Mesenchymal stem cell (in vitro differentiated cells and primary cell): ENCODE results near the gene CCL20.

Source experiments
- DNase-seq: peaks from one replicate; pipeline ENCODE4 v3.0.0-alpha.2; 2013
- H2AFZ ChIP-seq: one replicate; pipeline ENCODE4 v1.6.1; 2013; ENCODE audit warnings: low read depth, mild to moderate bottlenecking, control low read depth, inconsistent platforms, low read length, moderate library complexity
- H2AK5ac ChIP-seq: 2 replicates; pipeline ENCODE4 v1.6.1; 2013; ENCODE audit warnings: low read length, moderate library complexity, mild to moderate bottlenecking, inconsistent platforms; ENCODE audit not compliant: severe bottlenecking
- H2BK120ac ChIP-seq: one replicate; pipeline ENCODE4 v1.6.1; 2013; ENCODE audit warnings: low read depth, mild to moderate bottlenecking, inconsistent platforms, low read length, moderate library complexity
- H2BK12ac ChIP-seq, 2 experiments: one replicate each; pipeline ENCODE4 v1.6.1; 2013; ENCODE audit warnings: inconsistent platforms in 2 of 2, low read length in 2 of 2, mild to moderate bottlenecking in 2 of 2, moderate library complexity in 2 of 2, control low read depth in 1 of 2
- H2BK15ac ChIP-seq: one replicate; pipeline ENCODE4 v1.6.1; 2013; ENCODE audit warnings: mild to moderate bottlenecking, low read depth, inconsistent platforms; ENCODE audit not compliant: poor library complexity, severe bottlenecking
- H2BK5ac ChIP-seq: 2 replicates; pipeline ENCODE4 v1.6.1; 2013; ENCODE audit warnings: low read depth, mild to moderate bottlenecking, low read length, control low read depth, inconsistent platforms; ENCODE audit not compliant: poor library complexity, severe bottlenecking
- H3K14ac ChIP-seq, 2 experiments: one replicate each; pipeline ENCODE4 v1.6.1; 2013; ENCODE audit warnings: inconsistent platforms in 2 of 2, low read length in 2 of 2, control low read depth in 1 of 2, mild to moderate bottlenecking in 1 of 2, moderate library complexity in 1 of 2
- H3K18ac ChIP-seq, 2 experiments: one replicate each; pipeline ENCODE4 v1.6.1; 2013; ENCODE audit warnings: inconsistent platforms in 2 of 2, low read length in 2 of 2, control low read depth in 1 of 2, low read depth in 1 of 2, mild to moderate bottlenecking in 1 of 2
- H3K23ac ChIP-seq, 2 experiments: one replicate each; pipeline ENCODE4 v1.6.1; 2013; ENCODE audit warnings: inconsistent platforms in 2 of 2, low read length in 2 of 2, mild to moderate bottlenecking in 2 of 2, moderate library complexity in 2 of 2, control low read depth in 1 of 2
- H3K27ac ChIP-seq: 2 replicates; pipeline ENCODE4 v1.5.1; 2013; ENCODE audit warnings: mild to moderate bottlenecking, moderate library complexity, low read length, control low read depth, inconsistent platforms; ENCODE audit not compliant: poor library complexity, severe bottlenecking
- H3K27me3 ChIP-seq, 2 experiments: 2 replicates each; pipeline versions ENCODE4 v1.6.1 to v1.7.0; 2013; ENCODE audit warnings: low read length in 2 of 2, mild to moderate bottlenecking in 2 of 2, moderate library complexity in 2 of 2, control low read depth in 1 of 2, inconsistent platforms in 1 of 2; ENCODE audit not compliant: control insufficient read depth in 1 of 2, insufficient read depth in 1 of 2
- H3K36me3 ChIP-seq, 2 experiments: 2 replicates each; pipeline versions ENCODE4 v1.6.1 to v1.7.0; 2013; ENCODE audit warnings: low read length in 2 of 2, control low read depth in 1 of 2, inconsistent platforms in 1 of 2, low read depth in 1 of 2, mild to moderate bottlenecking in 1 of 2; ENCODE audit not compliant: insufficient read depth in 2 of 2, control insufficient read depth in 1 of 2
- H3K4ac ChIP-seq, 2 experiments: one replicate each; pipeline ENCODE4 v1.6.1; 2013; ENCODE audit warnings: inconsistent platforms in 2 of 2, low read length in 2 of 2, mild to moderate bottlenecking in 2 of 2, moderate library complexity in 2 of 2, control low read depth in 1 of 2, low read depth in 1 of 2
- H3K4me1 ChIP-seq: 2 replicates; pipeline ENCODE4 v1.6.1; 2013; ENCODE audit warnings: low read depth, low read length, control low read depth; ENCODE audit not compliant: control insufficient read depth, insufficient read depth
- H3K4me2 ChIP-seq: 2 replicates; pipeline ENCODE4 v1.6.1; 2013; ENCODE audit warnings: low read length, mild to moderate bottlenecking, inconsistent platforms; ENCODE audit not compliant: poor library complexity, severe bottlenecking
- H3K4me3 ChIP-seq, 2 experiments: 2 replicates each; pipeline versions ENCODE4 v1.5.1 to v1.7.0; 2013; ENCODE audit warnings: low read length in 2 of 2, mild to moderate bottlenecking in 2 of 2, control low read depth in 1 of 2, low read depth in 1 of 2; ENCODE audit not compliant: insufficient read depth in 1 of 2
- H3K79me1 ChIP-seq: replicated peaks from 2 replicates; pipeline ENCODE4 v1.6.1; 2013; ENCODE audit warnings: mild to moderate bottlenecking, control low read depth, low read length, inconsistent platforms; ENCODE audit not compliant: poor library complexity, severe bottlenecking
- H3K9ac ChIP-seq: 2 replicates; pipeline ENCODE4 v1.7.0; 2013; ENCODE audit warnings: mild to moderate bottlenecking, low read length, moderate library complexity
- H3K9me3 ChIP-seq: 2 replicates; pipeline ENCODE4 v1.7.0; 2013; ENCODE audit warnings: mild to moderate bottlenecking, low read length; ENCODE audit not compliant: control insufficient read depth
- H4K8ac ChIP-seq: one replicate; pipeline ENCODE4 v1.6.1; 2013; ENCODE audit warnings: inconsistent platforms, mild to moderate bottlenecking, low read length, moderate library complexity
- H4K91ac ChIP-seq: one replicate; pipeline ENCODE4 v1.6.1; 2013; ENCODE audit warnings: mild to moderate bottlenecking, low read length, inconsistent platforms
- WGBS: methylation state at CpG from one replicate; pipeline ENCODE4 v1.1.7; 2013; ENCODE audit warnings: mixed read lengths; 5-methylcytosine and 5-hydroxymethylcytosine counted together

Gene CCL20

GRCh38 chr2:227780981-227781615 is 32.5 kb upstream of the CCL20 start:
- Histone ChIP-seq H3K14ac (no peak overlapping the region), H2BK15ac (no peak overlapping the region), H4K8ac (no peak overlapping the region), H3K18ac (no peak overlapping the region), H2BK120ac (no peak overlapping the region), H3K4me1 (no peaks in the 10 kb centered on the region), H3K79me1 (no peaks in the 10 kb centered on the region), H4K91ac (no peak overlapping the region), H3K4ac (no peak overlapping the region), H3K4me3 (no peak overlapping the region), H2AFZ (no peak overlapping the region), H2AK5ac (no peak overlapping the region), H2BK5ac (no peak overlapping the region), H3K9me3 (no peaks in the 10 kb centered on the region), H2BK12ac (no peak overlapping the region), H3K9ac (no peak overlapping the region), H3K4me2 (no peak overlapping the region), H3K23ac (no peak overlapping the region), H3K36me3 (no peaks in the 10 kb centered on the region), H3K27ac (no peak overlapping the region), H3K27me3 (no peaks in the 10 kb centered on the region)
- no peak for DNase-seq
- 68% methylated on average over 14 of the region's 14 CpGs for WGBS

DNA sequence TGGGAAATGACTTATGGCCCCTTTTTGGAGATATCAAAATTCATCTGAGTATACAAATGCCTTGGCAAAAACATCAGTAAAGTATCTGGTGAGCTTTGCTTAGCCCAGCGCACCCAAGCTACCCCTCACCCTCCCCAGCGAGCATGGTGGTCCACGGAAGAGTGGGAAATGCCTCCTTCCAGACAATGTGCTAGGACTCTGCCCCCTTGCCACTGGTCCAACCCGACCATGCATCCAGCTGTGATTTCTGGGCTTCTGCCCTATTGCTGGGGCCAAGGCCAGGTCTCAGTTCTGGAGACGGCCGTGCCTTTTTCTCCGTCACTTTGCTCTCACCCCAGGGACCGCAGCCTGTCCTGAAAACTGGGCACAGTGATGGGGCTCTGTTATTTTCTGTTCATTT is 31.8 kb upstream of the CCL20 start:
- no peak overlapping the region for H4K8ac ChIP-seq

DNA sequence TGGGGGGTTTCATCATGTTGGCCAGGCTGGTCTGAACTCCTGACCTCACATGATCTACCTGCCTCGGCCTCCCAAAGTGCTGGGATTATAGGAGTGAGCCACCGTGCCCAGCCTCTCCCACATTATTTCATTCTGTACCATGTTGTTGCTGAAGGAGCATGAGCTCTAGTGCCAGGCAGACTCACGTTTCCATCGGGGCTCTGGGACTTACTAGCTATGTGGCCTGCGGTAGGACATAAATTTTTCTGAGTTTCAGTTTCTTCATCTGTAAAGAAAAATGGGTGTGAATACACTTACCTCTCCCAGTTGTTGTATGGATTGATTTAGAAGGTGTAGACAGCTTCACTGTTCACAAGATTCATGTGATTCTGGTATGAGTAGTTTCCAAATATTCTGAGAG is 30.8 kb upstream of the CCL20 start:
- no peak overlapping the region for H3K4ac ChIP-seq
- H2BK15ac ChIP-seq: no peak overlapping the region
- no peak overlapping the region for H3K4me2 ChIP-seq
- no peak overlapping the region for H2BK12ac ChIP-seq
- H3K27me3 ChIP-seq: no peaks in the 10 kb centered on the region
- no peak overlapping the region for H3K18ac ChIP-seq
- H3K4me1 ChIP-seq: no peaks in the 10 kb centered on the region
- WGBS: 98% methylated on average over 5 of the region's 5 CpGs
- no peak overlapping the region for H3K27ac ChIP-seq
- no peaks in the 10 kb centered on the region for H3K9me3 ChIP-seq
- no peak overlapping the region for H2AK5ac ChIP-seq
- no peak overlapping the region for H3K14ac ChIP-seq
- no peak overlapping the region for H2BK5ac ChIP-seq
- H2AFZ ChIP-seq: no peak overlapping the region
- DNase-seq: no peak
- H2BK120ac ChIP-seq: no peak overlapping the region
- H3K79me1 ChIP-seq: no peaks in the 10 kb centered on the region
- H4K8ac ChIP-seq: no peak overlapping the region
- no peak overlapping the region for H4K91ac ChIP-seq
- H3K36me3 ChIP-seq: no peaks in the 10 kb centered on the region
- no peak overlapping the region for H3K9ac ChIP-seq
- H3K23ac ChIP-seq: no peak overlapping the region
- no peak overlapping the region for H3K4me3 ChIP-seq

More for the DNA sequence above, 31.8 kb upstream of the CCL20 start:
- no peak for DNase-seq
- H2BK12ac ChIP-seq: no peak overlapping the region
- no peak overlapping the region for H2BK120ac ChIP-seq
- no peaks in the 10 kb centered on the region for H3K9me3 ChIP-seq
- no peak overlapping the region for H3K27ac ChIP-seq
- H3K18ac ChIP-seq: no peak overlapping the region
- H3K9ac ChIP-seq: no peak overlapping the region
- no peak overlapping the region for H2BK15ac ChIP-seq
- H3K36me3 ChIP-seq: no peaks in the 10 kb centered on the region
- H3K4me2 ChIP-seq: no peak overlapping the region
- no peak overlapping the region for H4K91ac ChIP-seq
- WGBS: 83% methylated on average over 8 of the region's 8 CpGs
- no peak overlapping the region for H2AK5ac ChIP-seq
- no peaks in the 10 kb centered on the region for H3K79me1 ChIP-seq
- H2BK5ac ChIP-seq: no peak overlapping the region
- H3K23ac ChIP-seq: no peak overlapping the region
- H2AFZ ChIP-seq: no peak overlapping the region
- no peaks in the 10 kb centered on the region for H3K27me3 ChIP-seq
- H3K14ac ChIP-seq: peak overlapping the region in 1 of 2 experiments; percentile 81
- no peak overlapping the region for H3K4ac ChIP-seq
- H3K4me1 ChIP-seq: no peaks in the 10 kb centered on the region
- H3K4me3 ChIP-seq: no peak overlapping the region

- no peak overlapping the region for H2BK120ac ChIP-seq
- H4K8ac ChIP-seq: no peak overlapping the region
- no peak overlapping the region for H2BK12ac ChIP-seq
- H3K4me3 ChIP-seq: no peak overlapping the region
- H3K23ac ChIP-seq: no peak overlapping the region
- H3K36me3 ChIP-seq: no peaks in the 10 kb centered on the region
- no peak overlapping the region for H3K9ac ChIP-seq
- no peaks in the 10 kb centered on the region for H3K79me1 ChIP-seq
- H2BK15ac ChIP-seq: no peak overlapping the region
- no peak overlapping the region for H3K18ac ChIP-seq
- WGBS: 93% methylated on average over 10 of the region's 12 CpGs
- no peaks in the 10 kb centered on the region for H3K4me1 ChIP-seq
- no peak for DNase-seq
- H3K14ac ChIP-seq: no peak overlapping the region
- H2AFZ ChIP-seq: no peak overlapping the region
- H2BK5ac ChIP-seq: no peak overlapping the region
- H4K91ac ChIP-seq: no peak overlapping the region
- H3K9me3 ChIP-seq: no peaks in the 10 kb centered on the region
- no peak overlapping the region for H2AK5ac ChIP-seq
- no peak overlapping the region for H3K27ac ChIP-seq
- no peak overlapping the region for H3K4ac ChIP-seq
- no peak overlapping the region for H3K4me2 ChIP-seq
- no peaks in the 10 kb centered on the region for H3K27me3 ChIP-seq
These were observed 30.1 kb upstream of the CCL20 start for GRCh38 chr2:227783404-227784138.
